NCI-H2227 (cell line): ENCODE data around the gene BTBD9.

Experiments used
- DNase-seq: peaks from one replicate; lab custom pipeline; 2025; ENCODE audit not compliant: unreplicated experiment; lab: John Stamatoyannopoulos, UW

BTBD9 gene

DNA sequence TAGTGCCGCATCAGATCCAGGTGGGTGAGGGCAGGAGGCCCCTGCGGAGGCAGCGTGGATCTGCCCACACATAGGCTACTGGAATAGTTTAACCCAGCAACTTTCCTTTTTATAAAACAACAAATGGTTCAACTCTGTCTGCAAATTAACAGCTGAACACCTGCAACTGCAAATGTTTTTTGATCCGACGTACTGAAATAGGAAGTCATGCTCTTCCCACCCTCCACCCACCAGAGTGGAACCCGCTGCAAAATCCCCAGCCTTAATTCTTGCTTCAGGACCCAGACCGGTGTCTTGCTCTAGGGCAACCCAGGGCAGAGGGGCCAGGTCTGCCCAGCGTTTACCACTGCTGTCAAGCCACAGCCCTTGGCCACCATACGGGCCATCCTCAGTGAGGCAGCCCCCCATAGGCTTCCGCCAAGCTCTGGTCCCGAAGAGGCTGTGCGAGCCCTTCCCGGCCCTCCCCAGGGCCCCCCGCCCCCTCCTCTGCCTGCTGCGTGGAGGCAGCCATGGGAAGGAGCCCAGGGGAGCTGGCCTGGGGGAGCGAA, 485.9 kb downstream of the BTBD9 start:
- DNase-seq = no peak

DNA sequence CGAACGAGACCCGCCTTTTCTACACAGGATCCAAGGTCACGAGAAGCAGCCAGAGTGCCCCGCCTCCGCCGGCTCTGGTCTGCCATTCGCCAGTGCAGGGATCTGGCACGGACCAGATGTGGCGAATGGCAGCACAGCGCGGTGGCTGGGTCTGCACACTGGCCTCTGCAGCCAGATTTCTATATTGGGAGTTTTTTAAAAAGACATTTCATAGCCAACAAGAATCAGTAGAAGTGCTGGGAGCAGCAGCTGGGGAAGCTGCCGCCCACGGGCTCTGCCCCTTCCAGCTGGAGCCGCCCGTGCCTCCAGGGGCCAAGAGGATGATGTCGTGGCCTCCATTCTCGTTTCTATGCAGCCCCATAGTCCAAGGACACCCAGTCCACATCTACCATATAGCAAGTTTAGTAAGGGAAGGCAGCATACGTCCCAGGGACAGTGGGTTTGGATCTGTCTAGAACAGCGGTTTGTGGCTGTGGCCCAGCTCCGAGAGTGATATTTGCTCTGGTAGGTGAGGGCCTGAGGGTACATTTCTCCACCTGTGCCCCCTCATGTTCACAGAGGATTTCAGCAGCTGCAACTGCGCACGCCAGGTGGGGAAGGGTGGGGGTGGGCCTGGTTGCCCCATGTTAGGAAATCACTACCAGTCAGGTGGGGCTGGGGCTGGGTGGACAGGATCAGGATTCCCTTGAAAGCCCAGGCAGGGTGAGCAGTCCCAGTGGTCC, 486.5 kb downstream of the BTBD9 start:
- DNase-seq = no peak

DNA sequence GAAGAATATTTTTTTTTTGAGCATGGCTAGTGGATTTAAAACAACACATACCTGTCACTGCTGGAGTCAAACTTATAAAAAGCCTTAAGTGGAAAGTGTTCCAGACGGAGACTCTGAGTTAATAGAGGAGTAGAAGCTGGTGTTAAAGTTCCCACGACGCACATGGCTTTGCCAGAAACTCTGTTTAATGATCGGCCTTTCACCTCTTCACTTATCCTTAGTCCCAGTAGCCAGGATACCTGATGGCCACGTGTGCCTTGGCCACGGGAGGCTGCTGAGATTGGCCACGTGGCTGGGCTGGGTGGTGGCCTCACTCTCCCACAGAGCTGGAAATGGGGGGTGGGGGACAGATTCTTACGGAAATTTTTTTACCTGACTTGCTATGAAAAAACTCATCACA, 487.1 kb downstream of the BTBD9 start:
- DNase-seq = no peak

DNA sequence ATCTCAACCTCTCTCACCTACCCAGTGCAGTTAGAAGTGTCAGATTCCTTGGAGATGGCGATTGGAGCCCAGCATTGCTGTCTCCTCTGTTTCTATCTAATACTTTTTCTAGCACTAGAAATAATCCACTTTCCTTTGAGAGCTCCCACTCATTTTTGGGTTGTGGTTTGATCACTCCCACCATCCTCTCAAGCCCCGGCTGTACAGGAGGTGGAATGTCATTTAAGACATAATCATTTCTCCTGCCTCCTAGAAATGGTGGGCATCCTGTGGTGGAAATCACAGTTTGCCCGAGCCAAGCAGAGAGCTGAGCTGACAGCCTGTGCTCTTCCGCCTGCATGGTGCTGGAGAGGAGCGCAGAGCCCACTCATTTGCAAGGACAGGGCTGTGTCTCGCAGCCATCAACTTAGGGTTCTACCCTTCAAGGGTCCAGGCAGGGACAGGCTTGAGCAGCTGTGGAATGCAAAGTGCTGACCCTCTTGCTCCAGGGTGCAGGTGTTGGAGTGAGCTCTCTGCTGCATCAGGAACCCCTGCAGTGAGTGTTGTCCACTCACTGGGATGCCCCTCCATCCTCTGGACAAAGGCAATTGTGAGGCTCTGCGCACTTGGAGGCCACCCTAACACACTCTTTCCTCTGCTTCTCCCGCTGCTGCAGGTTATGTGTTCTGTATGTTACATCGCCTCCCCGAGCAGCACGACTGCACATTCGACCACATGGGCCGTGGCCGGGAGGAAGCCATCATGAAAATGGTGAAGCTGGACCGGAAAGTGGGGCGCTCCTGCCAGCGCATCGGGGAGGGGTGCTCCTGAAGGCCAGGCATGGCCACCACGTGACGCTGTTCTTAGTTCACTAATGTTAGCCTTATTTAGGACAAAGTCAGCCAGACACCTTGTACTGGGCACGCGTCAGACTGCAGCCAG, 487.9 kb downstream of the BTBD9 start:
- DNase-seq = no peak

DNA sequence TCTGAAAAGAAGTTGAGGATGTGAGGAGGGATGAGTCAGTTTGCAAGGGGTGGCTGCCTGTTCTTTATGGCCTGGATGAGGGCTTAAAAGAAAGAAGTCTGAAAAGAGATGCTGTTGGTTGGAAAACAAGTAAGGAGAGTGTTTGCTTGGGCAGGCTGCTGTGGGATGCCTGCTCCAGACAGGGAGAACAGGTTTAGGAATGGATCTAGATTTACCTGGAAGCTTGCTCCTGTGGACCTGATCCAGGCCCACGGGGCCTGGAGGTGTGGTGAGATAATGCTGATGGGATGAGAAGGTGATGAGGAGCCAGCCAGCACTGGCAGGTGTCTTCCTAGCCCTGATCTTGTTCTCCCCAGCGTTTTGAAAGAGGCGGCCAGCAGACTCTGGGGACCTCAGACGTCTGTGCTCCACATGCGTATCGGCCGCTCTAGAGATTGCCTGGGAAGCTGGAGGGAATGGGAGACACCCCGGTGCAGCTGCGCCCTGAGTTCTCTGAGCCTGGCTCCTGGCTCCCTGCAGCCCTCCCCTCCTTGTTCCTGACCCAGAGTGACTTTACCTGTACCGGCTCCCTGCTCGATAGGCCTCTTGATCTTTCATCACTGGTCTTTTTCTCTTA, 488.9 kb downstream of the BTBD9 start:
- no peak for DNase-seq

DNA sequence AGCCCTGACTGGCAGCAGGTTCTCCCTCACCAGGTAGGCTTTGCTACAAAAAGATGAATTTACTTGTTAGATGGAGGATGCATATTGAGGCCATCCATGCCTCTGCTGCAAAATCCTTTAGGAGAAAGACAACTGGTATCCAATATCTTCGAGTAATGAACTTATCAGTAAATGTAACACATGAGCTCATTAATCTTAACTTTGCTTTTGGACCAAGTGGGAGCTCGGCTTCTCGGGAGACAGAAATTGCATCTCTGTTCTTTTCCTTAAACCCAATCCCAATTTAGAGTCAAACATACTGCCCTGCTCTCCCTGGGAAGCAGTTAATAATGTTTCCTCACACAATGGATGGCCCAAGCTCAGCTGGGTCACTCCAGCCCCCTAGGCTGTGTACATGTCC, 489.7 kb downstream of the BTBD9 start:
- DNase-seq = no peak

DNA sequence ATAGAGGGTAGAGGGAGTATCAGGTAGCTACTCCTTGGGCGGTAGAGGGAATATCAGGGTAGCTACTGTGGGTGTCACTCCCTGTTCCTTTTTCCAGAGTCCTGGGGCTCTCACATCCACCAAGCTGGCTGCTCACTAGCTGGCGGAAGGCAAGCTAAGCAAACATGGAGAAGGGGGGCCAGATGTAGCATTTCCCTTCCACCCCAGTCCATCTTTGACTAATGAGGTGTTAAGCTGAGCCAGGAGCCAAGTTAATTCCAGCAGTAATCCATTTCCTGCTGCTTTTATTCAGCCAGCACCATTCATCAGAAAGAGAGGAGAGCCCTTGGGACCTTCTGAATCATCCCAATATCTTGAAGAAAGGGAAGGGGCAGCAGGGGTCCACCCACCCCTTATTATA, 490.2 kb downstream of the BTBD9 start:
- DNase-seq = no peak

DNA sequence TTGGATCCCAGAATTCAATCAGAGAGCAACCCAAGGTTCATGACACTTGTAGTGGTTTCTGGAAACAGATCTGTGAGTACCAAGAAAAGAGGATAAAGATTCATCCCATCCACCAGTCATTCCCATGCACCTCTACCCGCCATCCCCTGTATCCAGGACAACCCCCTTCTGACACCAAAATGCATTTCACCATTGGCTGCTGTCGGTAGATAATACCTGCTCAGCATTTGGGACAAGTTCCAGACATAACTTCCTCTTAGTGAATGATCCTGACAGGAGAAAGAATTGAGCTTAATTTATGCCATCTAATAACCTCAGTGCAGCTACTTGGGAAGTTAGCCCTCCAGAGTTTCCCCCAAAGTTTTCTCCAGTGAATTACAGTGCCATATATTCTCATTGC, 491.1 kb downstream of the BTBD9 start:
- DNase-seq = no peak

DNA sequence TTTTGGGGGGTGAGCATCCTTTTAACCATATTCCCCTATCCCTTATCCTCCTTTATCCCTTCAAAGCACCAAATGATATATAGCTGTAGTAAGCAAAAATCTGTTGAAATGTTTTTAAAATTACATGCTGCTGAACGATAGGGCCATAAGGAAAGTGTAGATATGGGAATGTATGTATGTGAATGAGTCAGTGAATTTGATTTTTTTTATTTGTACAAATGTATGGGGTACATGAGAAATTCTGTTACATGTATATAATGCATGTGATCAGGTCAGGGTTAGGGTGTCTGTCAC, 493.0 kb downstream of the BTBD9 start:
- no peak for DNase-seq

DNA sequence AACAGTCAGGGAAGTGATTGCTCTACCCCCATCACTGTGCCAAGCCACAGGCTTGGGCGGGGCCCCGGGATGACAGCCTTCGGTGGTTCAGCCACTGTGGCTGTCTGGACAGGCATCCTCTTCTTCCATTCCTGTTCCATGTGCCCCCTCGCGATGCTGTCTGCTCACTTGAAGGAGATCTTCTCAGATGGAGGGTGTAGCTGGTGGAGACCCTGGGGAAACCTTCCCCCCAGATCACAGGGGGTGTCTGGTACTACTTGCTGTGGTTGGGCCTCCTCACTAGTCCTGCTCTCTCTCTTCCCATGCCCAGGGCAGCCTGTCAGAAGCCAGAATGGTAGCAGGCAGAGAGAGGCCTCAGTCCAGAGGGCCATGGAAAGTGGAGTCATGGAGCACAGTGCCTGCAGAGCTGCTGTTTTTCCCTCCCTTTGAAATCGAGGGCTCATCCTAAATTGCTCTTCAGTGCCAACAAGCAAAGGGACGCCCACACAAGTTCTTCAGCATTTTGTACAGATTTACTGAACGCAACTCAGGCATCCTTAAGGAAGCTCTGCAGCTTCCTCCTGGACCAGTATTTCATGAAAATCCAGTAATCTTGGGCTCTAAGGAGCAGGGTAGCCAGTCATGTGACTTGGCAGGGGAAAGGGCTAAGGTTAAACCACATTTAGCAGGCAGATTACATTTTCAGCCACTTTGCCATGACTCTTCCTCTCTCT, 493.6 kb downstream of the BTBD9 start:
- no peak for DNase-seq

DNA sequence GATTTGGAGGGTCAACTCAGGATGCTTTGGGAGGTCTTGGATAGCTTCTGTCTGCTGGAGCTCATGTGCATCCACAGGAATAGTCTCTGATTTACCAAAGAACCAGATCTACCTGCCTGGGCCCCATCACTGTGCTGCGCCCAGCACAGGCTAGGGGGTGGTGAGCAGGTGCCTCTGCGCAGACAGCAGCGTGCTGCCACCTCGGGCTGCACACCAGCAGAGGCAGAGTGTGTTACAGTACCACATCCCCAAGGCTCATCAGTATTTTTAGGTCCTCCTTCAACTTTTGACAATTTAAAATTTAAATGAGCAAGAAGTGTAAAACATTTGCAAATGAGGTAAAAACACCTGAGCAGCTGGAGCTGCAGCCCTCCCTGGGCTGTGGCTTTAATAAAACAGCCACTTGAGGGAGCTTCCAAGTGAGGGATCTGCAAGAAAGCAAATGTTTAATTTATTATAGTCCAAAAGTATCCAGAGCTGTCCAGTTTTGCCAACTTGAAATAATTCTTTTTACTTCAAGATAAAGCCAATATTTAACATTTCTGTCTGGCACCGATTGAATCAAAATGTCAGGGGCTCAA, 495.3 kb downstream of the BTBD9 start:
- no peak for DNase-seq

DNA sequence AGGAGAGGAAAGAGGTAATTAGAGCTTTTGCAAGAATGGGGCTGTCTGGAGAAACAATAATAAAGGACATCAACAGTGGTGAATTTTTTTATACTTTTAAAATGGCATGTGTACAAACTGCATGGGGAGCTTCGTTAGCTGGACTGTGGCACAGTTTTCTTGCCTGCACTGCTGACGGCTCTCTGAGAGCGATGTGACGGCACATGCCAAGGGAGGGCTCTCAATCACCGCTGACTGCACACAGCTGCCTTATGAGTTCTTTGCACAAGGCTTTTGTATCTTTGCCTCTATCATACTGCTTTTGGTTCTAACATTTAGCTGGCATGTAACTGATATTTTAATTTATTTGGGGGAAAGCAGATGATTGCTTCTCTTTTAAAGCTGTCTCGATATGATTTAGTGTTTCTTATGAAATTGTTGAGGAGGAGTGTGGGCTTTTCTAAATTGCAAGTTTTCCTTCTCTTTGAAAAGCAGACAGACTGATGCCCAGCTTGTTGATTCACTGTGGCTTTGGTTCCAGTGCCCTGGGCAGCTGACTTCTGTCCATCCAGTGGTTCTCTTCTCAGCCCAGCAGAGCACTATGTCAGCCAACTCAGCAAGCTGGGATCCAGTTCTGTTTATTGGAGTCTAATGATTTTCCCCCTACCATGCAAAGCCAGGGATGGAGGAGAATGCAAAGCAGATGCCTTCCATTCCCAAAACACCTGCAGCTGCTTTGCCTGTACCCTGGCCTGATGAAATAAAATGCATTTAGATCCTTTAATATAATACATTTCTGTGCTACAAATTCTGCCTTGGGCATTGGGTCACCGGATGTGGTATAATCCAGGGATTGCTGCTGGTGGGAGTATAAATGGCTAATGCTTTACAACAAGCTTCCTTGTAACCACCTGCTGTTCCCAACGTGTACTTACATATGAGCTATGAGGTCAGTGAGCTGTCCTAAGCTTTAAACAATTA, 496.3 kb downstream of the BTBD9 start:
- DNase-seq = peak; percentile 49

DNA sequence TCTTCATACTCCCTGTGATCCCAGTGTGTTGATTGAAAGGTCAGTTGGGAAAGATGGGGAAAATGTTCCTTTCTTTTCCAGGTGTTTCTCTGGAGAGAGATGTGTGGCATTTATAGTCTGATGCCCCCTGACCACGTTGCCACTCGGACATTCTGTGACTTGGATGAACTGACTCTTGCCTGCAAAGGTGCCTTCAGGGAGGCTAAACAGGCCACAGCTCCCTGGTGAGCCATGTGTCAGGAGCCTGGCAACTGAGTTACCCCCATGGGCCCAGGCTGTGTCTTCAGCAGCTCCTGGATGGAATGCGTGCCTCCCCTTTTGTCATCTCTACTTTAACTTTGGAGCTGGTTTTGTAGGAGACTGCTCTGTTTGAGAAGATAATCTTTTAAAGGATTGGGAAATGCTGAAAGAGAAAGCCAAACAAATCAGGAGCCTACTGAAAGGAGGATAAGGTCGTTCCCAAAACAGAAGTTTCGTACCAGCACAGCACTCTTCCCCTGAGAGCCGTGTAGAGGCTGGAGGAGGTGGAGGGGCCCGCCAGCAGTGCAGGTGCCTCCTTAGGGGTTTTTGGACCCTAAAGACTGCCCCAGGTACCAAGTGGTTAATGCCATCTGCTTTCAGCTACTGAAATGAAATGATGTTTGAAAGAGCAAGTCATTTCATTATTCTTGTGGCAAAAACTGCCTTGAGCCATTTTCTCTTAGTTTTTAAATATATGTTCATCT, 497.4 kb downstream of the BTBD9 start:
- no peak for DNase-seq

DNA sequence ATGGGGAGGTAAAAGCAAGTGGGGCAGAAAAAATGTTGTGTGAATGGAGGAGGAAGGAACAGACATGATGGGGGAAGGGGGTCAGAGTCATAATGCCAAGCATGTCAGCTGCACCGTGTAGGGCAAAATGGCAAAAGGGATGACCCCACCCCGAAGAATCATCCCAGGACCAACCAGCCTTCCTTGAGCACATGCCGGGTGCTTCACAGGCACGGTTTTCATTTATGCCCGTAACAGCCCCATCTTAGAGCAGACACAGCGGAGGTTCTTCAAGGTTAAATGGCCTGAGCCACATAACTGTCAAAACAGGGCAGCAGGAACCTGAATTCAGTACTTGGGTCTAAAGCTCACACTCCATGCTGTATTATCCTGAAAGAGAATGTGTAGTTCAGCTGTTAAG, 498.0 kb downstream of the BTBD9 start:
- no peak for DNase-seq

DNA sequence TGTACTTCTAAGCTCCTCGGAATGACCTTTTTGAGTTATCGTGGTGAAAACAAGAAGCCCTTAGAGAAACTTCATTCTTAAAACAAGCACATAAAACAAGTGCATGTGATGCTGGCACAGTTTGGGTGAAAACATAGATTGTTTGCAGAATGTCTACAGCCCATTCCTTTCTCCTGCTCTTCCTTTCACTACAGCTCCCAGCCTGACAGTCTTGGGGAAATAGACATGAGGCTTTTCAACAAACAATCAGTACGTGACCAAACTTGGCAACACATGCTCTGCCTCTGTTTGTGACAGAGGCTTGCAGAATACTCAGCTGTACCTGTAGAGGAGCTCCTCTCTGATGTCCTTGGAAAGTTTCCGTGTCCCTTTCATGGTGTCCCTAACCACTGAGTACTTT, 498.6 kb downstream of the BTBD9 start:
- DNase-seq = no peak

DNA sequence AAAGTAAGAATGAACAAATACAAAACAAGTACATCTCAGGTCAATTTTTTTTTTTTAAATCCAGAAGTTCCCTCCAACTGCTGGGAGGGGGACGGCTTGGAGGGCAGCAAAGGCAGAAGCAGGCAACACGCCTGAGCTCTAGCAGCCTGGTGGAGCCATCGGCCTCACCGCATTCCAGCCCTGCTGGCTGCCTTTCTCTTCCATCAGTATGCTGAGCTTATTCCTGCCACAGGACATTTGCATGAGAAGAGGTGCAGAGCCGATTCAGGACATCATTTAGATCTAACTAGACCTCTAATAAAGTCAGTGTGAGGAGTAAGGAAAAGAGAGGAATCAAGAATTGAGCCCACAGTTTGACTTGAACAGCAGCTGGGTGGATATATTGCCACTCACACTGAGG, 501.4 kb downstream of the BTBD9 start:
- no peak for DNase-seq

DNA sequence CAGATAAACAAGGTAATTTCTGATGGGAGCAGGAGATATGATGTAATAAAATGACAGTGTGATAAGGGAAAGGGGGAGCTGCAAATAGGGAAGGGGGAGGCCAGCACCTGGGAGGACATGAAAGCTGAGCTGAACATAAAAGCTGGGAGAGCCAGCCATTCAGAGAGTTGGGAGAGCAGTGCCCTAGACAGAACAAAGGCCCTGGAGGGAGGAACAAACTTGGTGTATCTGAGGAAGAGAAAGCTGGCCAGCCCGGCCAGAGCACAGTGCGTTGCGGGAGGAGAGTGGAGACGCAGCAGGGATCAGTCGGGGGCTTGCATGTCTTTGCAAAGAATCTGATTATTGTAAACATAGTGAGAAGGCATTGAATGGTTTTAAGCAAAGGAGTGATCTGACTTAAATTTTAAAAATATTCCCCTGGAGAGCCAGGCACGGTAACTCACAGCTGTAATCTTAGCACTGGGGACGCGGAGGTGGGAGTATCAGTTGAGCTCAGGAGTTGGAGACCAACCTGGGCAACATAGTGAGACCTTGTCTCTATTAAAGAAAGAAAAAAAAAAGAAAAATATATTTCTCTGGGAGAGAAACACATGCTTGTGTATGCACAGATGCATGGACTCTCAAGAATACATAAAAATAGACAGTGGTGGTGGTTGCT, 502.0 kb downstream of the BTBD9 start:
- no peak for DNase-seq

DNA sequence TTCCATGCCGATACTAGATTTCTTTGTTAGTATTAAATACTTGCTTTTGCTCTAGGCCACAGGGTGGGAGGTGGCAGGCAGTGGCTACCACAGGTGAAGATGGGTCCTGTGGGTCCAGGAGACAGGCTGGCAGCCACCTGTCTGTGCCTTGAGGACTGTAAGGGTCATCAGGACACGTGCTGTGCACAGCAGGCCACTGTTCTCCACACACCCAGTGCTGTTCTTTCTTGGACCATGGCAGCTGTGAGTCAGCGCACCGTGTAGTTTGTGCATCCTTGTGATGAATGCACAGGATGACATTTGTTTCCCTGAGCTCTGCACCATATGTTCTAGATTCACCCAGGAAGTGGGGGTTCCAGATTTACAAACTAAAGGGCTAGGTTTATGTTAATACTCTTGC, 503.2 kb downstream of the BTBD9 start:
- no peak for DNase-seq

DNA sequence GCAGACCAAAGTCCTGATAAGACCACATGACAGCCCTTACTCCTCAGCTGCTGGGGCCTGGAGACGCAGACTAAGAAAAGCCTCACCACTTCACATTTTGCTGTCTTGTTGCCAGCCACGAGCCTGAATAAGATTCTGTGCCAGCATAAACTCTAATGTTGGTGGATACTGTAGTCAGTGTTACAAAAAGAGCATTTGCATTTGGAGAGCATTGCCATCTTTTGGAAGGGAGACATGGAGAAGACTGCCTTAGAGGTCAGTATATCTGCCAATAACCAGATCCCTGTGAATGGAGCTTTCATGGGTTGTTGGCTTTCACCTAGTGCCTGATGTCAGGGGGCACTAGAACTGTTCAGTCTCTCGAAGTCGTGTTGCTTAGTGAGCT, 505.0 kb downstream of the BTBD9 start:
- no peak for DNase-seq
